ENCODE data around the gene MIAT. TPM values are rescaled to one million over a fixed set of nuclear protein-coding genes. Genes with fewer than 3 reads are reported as not detected.

The MIAT gene
- total RNA-seq, 1 experiment from 2014 or later = 1.5 TPM

DNA sequence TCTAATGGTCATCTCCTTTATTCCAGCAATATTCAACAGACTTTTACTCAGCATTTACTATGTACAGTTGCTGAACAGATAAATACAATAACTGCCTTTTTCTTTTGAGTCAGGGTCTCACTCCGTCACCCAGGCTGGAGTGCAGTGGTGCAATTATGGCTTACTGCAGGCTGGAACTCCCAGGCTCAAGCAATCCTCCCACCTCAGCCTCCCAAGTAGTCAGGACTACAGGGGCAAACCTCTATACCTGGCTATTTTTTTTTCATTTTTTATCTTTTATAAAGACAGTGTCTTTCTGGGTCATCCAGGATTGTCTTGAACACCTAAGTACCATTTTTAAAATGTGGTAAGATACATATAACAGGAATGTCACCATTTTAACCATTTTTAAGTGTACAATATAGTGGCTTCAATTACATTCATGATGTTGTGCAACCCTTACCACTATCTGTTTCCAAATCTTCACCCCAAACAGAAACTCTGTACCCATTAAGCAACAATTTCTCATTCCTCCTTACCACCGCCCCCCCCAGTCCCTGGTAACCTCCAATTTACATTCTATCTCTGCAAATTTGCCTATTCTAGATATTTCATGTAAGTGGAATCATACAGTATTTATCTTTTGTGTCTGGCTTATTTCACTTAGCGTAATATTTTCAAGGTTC is 67.8 kb downstream of the MIAT start:
- Histone ChIP-seq H3K36me3 (ENCODE audit: insufficient read depth, low read length) (no peaks in the 10 kb centered on the region), H3K9ac (ENCODE audit: low read length) (no peak overlapping the region), H2AFZ (ENCODE audit: low read length) (no peak overlapping the region), H3K27me3 (ENCODE audit: low read length) (no peaks in the 10 kb centered on the region), H3K9me3 (ENCODE audit: low read length) (no peaks in the 10 kb centered on the region), H3K27ac (ENCODE audit: low read length) (no peak overlapping the region), H3K4me2 (ENCODE audit: low read depth, low read length, poor library complexity, severe bottlenecking) (no peak overlapping the region), H4K20me1 (ENCODE audit: insufficient read depth, low read depth, low read length) (no peaks in the 10 kb centered on the region), H3K4me1 (ENCODE audit: low read length) (no peaks in the 10 kb centered on the region), H3K79me2 (ENCODE audit: low read length) (no peaks in the 10 kb centered on the region), H3K4me3 (ENCODE audit: low read length) (no peak overlapping the region), H3K9me2 (replicated peaks; ENCODE audit: insufficient read depth, low read length) (no peaks in the 10 kb centered on the region)
- DNase-seq = no peak

Small RNA genes within 50 kb of the gene (small RNA-seq; reads per million reads assigned to genes)
- gene RF01874 = not detected

Other genes starting within 250 kb of the MIAT start
- 30.7 and 33.3 TPM in 2 replicates for gene ASPHD2, start 228.3 kb upstream of the MIAT start, total RNA-seq (2014; rRNA removed; shearing (Covaris generic); ENCODE audit: low replicate concordance)
- gene HPS4, start 173.8 kb upstream of the MIAT start, total RNA-seq (2014; rRNA removed; shearing (Covaris generic); ENCODE audit: low replicate concordance) = 42.1 and 46.1 TPM in 2 replicates
- gene SRRD, start 173.7 kb upstream of the MIAT start, total RNA-seq (2014; rRNA removed; shearing (Covaris generic); ENCODE audit: low replicate concordance) = 13.8 and 43.5 TPM in 2 replicates
- gene TFIP11, start 145.1 kb upstream of the MIAT start, total RNA-seq (2014; rRNA removed; shearing (Covaris generic); ENCODE audit: low replicate concordance) = 39.4 and 46.0 TPM in 2 replicates
- 52.9 and 61.4 TPM in 2 replicates for gene TPST2, start 67.5 kb upstream of the MIAT start, total RNA-seq (2014; rRNA removed; shearing (Covaris generic); ENCODE audit: low replicate concordance)
- gene CRYBB1, start 39.6 kb upstream of the MIAT start, total RNA-seq (2014; rRNA removed; shearing (Covaris generic); ENCODE audit: low replicate concordance) = 0.22 and 2.2 TPM in 2 replicates
- gene CRYBA4, start 35.6 kb upstream of the MIAT start, total RNA-seq (2014; rRNA removed; shearing (Covaris generic); ENCODE audit: low replicate concordance) = not detected in 2 replicates